Measurements from ENCODE around the gene ITGAL. TPM values are rescaled to one million over a fixed set of nuclear protein-coding genes. Genes with fewer than 3 reads are reported as not detected.

ITGAL gene
- total and polyA plus RNA-seq, 2 of the 8 experiments (the other 6 are each of a cell fraction or from before 2014, with no cell fraction given), result not detected

DNA sequence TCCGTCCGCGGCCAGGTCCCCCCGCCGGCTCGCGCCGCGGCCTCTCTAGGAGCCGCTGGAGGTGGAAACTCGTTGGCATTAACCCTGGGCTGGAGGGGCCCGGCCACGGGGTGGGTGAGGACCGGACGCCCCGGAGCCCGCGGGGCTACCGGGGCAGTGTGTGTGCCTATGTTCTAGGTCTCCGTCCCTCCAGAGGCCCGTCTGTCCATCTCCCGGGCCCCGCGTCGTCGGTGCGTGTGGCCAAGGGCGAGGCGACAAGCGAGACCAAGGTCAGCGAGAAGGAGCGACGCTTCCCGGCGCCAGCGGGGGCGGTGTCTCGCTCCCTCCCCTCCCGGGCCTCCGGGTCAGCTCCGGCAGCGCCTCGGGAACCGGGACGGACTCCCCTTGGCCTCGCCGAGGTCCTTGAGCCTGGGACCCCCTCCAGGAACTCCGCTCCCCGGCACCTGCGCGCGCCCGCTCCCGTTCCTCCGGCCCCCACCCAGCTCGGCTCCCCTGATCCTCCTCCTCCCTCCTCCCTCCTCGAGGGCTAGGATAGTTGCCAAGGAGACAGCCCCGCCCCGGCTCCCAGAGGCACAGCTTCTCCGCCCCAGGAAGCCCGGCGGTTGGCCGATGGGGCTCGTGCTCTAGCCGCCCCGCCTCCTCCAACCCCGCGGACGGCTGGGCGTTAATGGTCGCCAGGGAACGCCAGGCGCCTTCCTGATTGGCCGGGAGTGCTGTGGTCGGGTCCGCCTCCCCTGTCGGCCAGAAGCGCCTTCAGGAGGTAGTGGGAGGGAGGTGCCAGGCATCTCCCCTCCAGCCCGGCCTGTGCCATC lies 54.5 kb downstream of the ITGAL start (continued):
- peak; percentile 61 to 73; a peak in 2 of 4 replicates for TF ChIP-seq SIN3A (conservative IDR thresholded peaks at IDR 0.05 in 1 of 2, IDR thresholded peaks at IDR 0.05 in 1 of 2; ENCODE audit: low read depth in 1 of 2, low read length in 2 of 2)
- TF ChIP-seq, protein P1, sequence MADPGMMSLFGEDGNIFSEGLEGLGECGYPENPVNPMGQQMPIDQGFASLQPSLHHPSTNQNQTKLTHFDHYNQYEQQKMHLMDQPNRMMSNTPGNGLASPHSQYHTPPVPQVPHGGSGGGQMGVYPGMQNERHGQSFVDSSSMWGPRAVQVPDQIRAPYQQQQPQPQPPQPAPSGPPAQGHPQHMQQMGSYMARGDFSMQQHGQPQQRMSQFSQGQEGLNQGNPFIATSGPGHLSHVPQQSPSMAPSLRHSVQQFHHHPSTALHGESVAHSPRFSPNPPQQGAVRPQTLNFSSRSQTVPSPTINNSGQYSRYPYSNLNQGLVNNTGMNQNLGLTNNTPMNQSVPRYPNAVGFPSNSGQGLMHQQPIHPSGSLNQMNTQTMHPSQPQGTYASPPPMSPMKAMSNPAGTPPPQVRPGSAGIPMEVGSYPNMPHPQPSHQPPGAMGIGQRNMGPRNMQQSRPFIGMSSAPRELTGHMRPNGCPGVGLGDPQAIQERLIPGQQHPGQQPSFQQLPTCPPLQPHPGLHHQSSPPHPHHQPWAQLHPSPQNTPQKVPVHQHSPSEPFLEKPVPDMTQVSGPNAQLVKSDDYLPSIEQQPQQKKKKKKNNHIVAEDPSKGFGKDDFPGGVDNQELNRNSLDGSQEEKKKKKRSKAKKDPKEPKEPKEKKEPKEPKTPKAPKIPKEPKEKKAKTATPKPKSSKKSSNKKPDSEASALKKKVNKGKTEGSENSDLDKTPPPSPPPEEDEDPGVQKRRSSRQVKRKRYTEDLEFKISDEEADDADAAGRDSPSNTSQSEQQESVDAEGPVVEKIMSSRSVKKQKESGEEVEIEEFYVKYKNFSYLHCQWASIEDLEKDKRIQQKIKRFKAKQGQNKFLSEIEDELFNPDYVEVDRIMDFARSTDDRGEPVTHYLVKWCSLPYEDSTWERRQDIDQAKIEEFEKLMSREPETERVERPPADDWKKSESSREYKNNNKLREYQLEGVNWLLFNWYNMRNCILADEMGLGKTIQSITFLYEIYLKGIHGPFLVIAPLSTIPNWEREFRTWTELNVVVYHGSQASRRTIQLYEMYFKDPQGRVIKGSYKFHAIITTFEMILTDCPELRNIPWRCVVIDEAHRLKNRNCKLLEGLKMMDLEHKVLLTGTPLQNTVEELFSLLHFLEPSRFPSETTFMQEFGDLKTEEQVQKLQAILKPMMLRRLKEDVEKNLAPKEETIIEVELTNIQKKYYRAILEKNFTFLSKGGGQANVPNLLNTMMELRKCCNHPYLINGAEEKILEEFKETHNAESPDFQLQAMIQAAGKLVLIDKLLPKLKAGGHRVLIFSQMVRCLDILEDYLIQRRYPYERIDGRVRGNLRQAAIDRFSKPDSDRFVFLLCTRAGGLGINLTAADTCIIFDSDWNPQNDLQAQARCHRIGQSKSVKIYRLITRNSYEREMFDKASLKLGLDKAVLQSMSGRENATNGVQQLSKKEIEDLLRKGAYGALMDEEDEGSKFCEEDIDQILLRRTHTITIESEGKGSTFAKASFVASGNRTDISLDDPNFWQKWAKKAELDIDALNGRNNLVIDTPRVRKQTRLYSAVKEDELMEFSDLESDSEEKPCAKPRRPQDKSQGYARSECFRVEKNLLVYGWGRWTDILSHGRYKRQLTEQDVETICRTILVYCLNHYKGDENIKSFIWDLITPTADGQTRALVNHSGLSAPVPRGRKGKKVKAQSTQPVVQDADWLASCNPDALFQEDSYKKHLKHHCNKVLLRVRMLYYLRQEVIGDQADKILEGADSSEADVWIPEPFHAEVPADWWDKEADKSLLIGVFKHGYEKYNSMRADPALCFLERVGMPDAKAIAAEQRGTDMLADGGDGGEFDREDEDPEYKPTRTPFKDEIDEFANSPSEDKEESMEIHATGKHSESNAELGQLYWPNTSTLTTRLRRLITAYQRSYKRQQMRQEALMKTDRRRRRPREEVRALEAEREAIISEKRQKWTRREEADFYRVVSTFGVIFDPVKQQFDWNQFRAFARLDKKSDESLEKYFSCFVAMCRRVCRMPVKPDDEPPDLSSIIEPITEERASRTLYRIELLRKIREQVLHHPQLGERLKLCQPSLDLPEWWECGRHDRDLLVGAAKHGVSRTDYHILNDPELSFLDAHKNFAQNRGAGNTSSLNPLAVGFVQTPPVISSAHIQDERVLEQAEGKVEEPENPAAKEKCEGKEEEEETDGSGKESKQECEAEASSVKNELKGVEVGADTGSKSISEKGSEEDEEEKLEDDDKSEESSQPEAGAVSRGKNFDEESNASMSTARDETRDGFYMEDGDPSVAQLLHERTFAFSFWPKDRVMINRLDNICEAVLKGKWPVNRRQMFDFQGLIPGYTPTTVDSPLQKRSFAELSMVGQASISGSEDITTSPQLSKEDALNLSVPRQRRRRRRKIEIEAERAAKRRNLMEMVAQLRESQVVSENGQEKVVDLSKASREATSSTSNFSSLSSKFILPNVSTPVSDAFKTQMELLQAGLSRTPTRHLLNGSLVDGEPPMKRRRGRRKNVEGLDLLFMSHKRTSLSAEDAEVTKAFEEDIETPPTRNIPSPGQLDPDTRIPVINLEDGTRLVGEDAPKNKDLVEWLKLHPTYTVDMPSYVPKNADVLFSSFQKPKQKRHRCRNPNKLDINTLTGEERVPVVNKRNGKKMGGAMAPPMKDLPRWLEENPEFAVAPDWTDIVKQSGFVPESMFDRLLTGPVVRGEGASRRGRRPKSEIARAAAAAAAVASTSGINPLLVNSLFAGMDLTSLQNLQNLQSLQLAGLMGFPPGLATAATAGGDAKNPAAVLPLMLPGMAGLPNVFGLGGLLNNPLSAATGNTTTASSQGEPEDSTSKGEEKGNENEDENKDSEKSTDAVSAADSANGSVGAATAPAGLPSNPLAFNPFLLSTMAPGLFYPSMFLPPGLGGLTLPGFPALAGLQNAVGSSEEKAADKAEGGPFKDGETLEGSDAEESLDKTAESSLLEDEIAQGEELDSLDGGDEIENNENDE (IDR thresholded peaks at IDR 0.05; ENCODE audit: insufficient replicate concordance, low read length), result no peak
- peak; percentile 49 for TF ChIP-seq YY1 (IDR thresholded peaks at IDR 0.05; ENCODE audit: low read depth, low read length)
- TF ChIP-seq CREB1 (IDR thresholded peaks at IDR 0.05), result 0 out of 2 replicates have a peak, but pooled peaks have one; percentile 33
- TF ChIP-seq POLR2AphosphoS5 (IDR thresholded peaks at IDR 0.05; ENCODE audit: low read depth, low read length), result peak; percentile 76; the same call in 1 of the 2 replicates
- TF ChIP-seq TAF1 (IDR thresholded peaks at IDR 0.05; ENCODE audit: low read depth, low read length), result peak; percentile 2
- peak in 2 of 3 experiments; percentile 19 to 25; a peak in 2 of 4 replicates for TF ChIP-seq CTCF (IDR thresholded peaks at IDR 0.05; ENCODE audit: control extremely low read depth in 1 of 3, insufficient read depth in 1 of 3, low read depth in 1 of 3, low read length in 3 of 3)
